CD4-positive, alpha-beta T cell (primary cell): ENCODE results near the gene RAD51AP1. TPM values are rescaled to one million over a fixed set of nuclear protein-coding genes. Genes with fewer than 3 reads are reported as not detected.

Experiments
- ATAC-seq: fragments of 200-7000 bp; cut with Tn5 transposase; one replicate; pipeline ENCODE4 v1.10.0; 2022; ENCODE audit warnings: mild to moderate bottlenecking; ENCODE audit not compliant: poor library complexity
- CTCF ChIA-PET: fragments of 350-600 bp; sonication (Branson Sonifier 250); formaldehyde crosslinking; loops from one replicate; lab custom pipeline; 2021; ENCODE audit warnings: antibody characterized with exemption, inconsistent platforms; lab: Charles Lee
- POLR2A ChIA-PET: fragments of 350-600 bp; sonication (Branson Sonifier 250); formaldehyde crosslinking; loops from one replicate; lab custom pipeline; 2021; ENCODE audit warnings: antibody characterized with exemption, inconsistent platforms; lab: Charles Lee
- DNase-seq, 14 experiments: peaks; one replicate each; pipeline ENCODE4 v3.0.0-alpha.2; 2013 to 2020; ENCODE audit warnings: mixed read lengths in 2 of 14
- H3K27ac ChIP-seq, 2 donors: one replicate each; pipeline versions ENCODE4 v1.5.1 to v1.7.0; 2013; ENCODE audit warnings: low read length in 2 of 2, low read depth in 1 of 2, mild to moderate bottlenecking in 1 of 2
- H3K27me3 ChIP-seq, 2 experiments: 1 replicate in 1 of 2; 2 replicates in 1 of 2; pipeline versions ENCODE4 v1.6.1 to v1.7.0; 2013; ENCODE audit warnings: low read length in 2 of 2, control low read depth in 1 of 2, mild to moderate bottlenecking in 1 of 2, moderate library complexity in 1 of 2; ENCODE audit not compliant: insufficient read depth in 2 of 2, control insufficient read depth in 1 of 2
- H3K36me3 ChIP-seq: one replicate; pipeline ENCODE4 v1.6.1; 2013; ENCODE audit warnings: low read length, control low read depth; ENCODE audit not compliant: insufficient read depth
- H3K4me1 ChIP-seq: one replicate; pipeline ENCODE4 v1.6.1; 2013; ENCODE audit warnings: low read length, control low read depth; ENCODE audit not compliant: insufficient read depth
- H3K4me3 ChIP-seq: one replicate; pipeline ENCODE4 v1.5.1; 2013; ENCODE audit warnings: mild to moderate bottlenecking, low read length, moderate library complexity
- H3K9me3 ChIP-seq, 2 experiments: 1 replicate in 1 of 2; 2 replicates in 1 of 2; pipeline versions ENCODE4 v1.6.1 to v1.7.0; 2013; ENCODE audit warnings: low read length in 2 of 2, mild to moderate bottlenecking in 2 of 2, control low read depth in 1 of 2, moderate library complexity in 1 of 2; ENCODE audit not compliant: control insufficient read depth in 1 of 2, insufficient read depth in 1 of 2
- H3K27ac Mint-ChIP-seq: one replicate; pipeline ENCODE4 v1.8.0; 2020; ENCODE audit warnings: mixed read lengths
- H3K27me3 Mint-ChIP-seq: one replicate; pipeline ENCODE4 v1.8.0; 2021; ENCODE audit warnings: mixed read lengths
- H3K36me3 Mint-ChIP-seq: one replicate; pipeline ENCODE4 v1.8.0; 2021; ENCODE audit warnings: low read depth, mixed read lengths
- H3K4me1 Mint-ChIP-seq: one replicate; pipeline ENCODE4 v1.8.0; 2021; ENCODE audit warnings: low read depth, mixed read lengths
- H3K4me3 Mint-ChIP-seq: one replicate; pipeline ENCODE4 v1.8.0; 2020; ENCODE audit warnings: mild to moderate bottlenecking, mixed read lengths
- H3K9me3 Mint-ChIP-seq: one replicate; pipeline ENCODE4 v1.8.0; 2020; ENCODE audit warnings: mixed read lengths
- CTCF ChIP-seq: fragments of 200-600 bp; IDR thresholded peaks from one replicate; pipeline ENCODE4 v1.8.0; 2022; ENCODE audit warnings: antibody characterized with exemption, mild to moderate bottlenecking
- intact Hi-C, 2 experiments: fragments of 100-400 bp; cut with DNase I in 1 of 2; cut with micrococcal nuclease in 1 of 2; formaldehyde crosslinking; loops; one replicate each; pipeline versions ENCODE4 v1.15.1 to v1.9.0; 2023 to 2025; cut with DNase I, micrococcal nuclease
- total RNA-seq, 174 experiments: library from RNA in 2 of 174; stranded (reverse) in 2 of 174; gene quantifications; one replicate each; pipeline ENCODE4 v1.2.3 and lab custom pipeline; 2021 to 2026

Gene RAD51AP1
- total RNA-seq, 2 experiments from 2014 or later, result 0.45 to 0.93 TPM

DNA sequence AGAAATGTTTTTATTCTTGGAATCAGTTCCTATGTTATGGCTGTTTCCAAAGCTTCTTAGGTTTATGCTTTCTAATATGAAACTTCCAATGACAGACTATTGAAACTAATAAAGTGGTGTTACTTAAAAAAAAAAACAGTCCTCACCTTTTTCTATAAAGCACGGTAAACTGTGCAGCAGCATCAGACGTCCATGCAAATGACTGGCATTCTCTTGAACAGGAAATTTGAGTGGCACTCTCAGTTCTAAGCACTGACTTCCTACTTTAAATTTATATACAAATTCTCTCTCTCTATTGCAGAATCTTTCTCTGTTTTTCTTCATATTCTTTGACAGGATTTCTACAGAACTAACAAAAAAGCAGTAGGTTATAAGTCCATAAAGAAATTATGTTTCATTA is 2.8 kb upstream of the RAD51AP1 start:
- H3K9me3 Mint-ChIP-seq, result no peaks in the 10 kb centered on the region
- ChIA-PET CTCF (no interaction called here), POLR2A (no interaction called here)
- DNase-seq (no peak), ATAC-seq (no peak)
- Histone ChIP-seq H3K9me3 (no peaks in the 10 kb centered on the region), H3K4me1 (peaks cover 18% of the 10 kb centered on the region), H3K27me3 (no peaks in the 10 kb centered on the region), H3K4me3 (no peak overlapping the region), H3K36me3 (peaks cover 32% of the 10 kb centered on the region), H3K27ac (no peak overlapping the region)
- H3K36me3 Mint-ChIP-seq, result peaks cover 32% of the 10 kb centered on the region
- TF ChIP-seq CTCF, result no peak
- peak overlapping the region; percentile 99 for H3K27ac Mint-ChIP-seq
- H3K27me3 Mint-ChIP-seq, result no peaks in the 10 kb centered on the region
- intact Hi-C loops, result loop anchor here (5.0 to 10.0 kb wide), 3 partner anchors 44 to 661 kb away; partner anchors contain the start of genes PARP11 (in 2 of the 2) and TIGAR (in 1 of the 2)
- no peak overlapping the region for H3K4me3 Mint-ChIP-seq
- peaks cover 37% of the 10 kb centered on the region for H3K4me1 Mint-ChIP-seq

DNA sequence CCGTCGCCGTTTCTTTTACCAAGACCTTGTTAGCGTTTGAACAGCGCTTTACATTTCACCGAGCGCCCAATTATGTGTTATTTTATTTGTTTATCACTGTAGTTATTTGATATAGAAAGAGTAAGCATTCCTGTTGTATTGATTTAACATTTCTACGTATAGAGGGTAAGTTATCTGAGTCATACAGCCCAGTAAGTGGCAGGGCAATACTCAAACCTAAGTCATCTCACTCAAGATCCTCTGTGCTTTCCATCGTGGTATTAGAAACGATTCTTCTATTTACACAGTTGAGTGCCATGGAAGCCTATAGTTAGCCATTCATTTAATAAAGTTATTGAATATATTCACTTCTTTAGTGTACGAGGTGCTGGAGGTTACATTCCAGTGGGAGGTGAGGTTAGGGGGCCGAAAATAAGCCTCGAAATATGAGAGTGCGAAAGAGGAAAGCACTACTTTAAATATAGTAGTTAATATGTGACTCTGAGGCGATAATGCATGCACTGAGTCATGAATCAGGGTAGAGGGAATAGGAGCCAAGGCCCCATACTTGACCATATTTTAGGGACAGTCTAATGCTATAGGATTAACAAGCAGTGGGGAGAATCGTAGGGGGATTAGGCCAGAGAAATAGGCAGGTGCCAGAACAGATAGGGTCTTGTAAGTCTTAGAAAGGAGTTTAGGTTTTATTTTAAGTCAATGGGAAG is 629 bp downstream of the RAD51AP1 start:
- intact Hi-C loops, result loop anchor here (2.0 to 10.0 kb wide), 4 partner anchors 47 to 665 kb away; partner anchors contain the start of genes PARP11 (in 2 of the 2), AKAP3 (in 1 of the 2), NDUFA9 (in 1 of the 2) and TIGAR (in 1 of the 2)
- ATAC-seq, result no peak

GRCh38 chr12:4540170-4540569 is 1.5 kb downstream of the RAD51AP1 start:
- peaks cover 7% of the 10 kb centered on the region for H3K4me1 ChIP-seq
- peaks cover 37% of the 10 kb centered on the region for H3K4me1 Mint-ChIP-seq
- H3K27me3 ChIP-seq, result no peaks in the 10 kb centered on the region
- ChIA-PET POLR2A (no interaction called here), CTCF (interaction anchor here (0.8 kb wide), 1 partner anchor 9 kb away, joined by 3 read pairs; no protein-coding TSS in a partner anchor)
- DNase-seq (no peak), ATAC-seq (no peak)
- H3K4me3 ChIP-seq, result no peak overlapping the region
- H3K27ac ChIP-seq, result no peak overlapping the region
- no peaks in the 10 kb centered on the region for H3K9me3 Mint-ChIP-seq
- peaks cover 27% of the 10 kb centered on the region for H3K36me3 Mint-ChIP-seq
- H3K27ac Mint-ChIP-seq, result peak overlapping the region; percentile 99
- intact Hi-C loops, result loop anchor here in 1 of 2 experiments (10.0 kb wide), 1 partner anchor 785 kb away; the partner anchor contains the start of gene CRACR2A
- H3K27me3 Mint-ChIP-seq, result no peaks in the 10 kb centered on the region
- TF ChIP-seq CTCF, result no peak
- H3K4me3 Mint-ChIP-seq, result peak overlapping the region; percentile 98
- no peaks in the 10 kb centered on the region for H3K9me3 ChIP-seq
- no peaks in the 10 kb centered on the region for H3K36me3 ChIP-seq

More for the DNA sequence above, 629 bp downstream of the RAD51AP1 start:
- H3K27ac Mint-ChIP-seq, result peak overlapping the region; percentile 99
- Histone ChIP-seq H3K27ac (no peak overlapping the region), H3K9me3 (no peaks in the 10 kb centered on the region), H3K4me1 (peaks cover 7% of the 10 kb centered on the region), H3K27me3 (no peaks in the 10 kb centered on the region), H3K4me3 (peak overlapping the region; percentile 80), H3K36me3 (peaks cover 6% of the 10 kb centered on the region)
- no peaks in the 10 kb centered on the region for H3K9me3 Mint-ChIP-seq
- H3K36me3 Mint-ChIP-seq, result peaks cover 32% of the 10 kb centered on the region
- no peak for DNase-seq
- TF ChIP-seq CTCF, result no peak
- H3K4me1 Mint-ChIP-seq, result peaks cover 37% of the 10 kb centered on the region
- peak overlapping the region; percentile 98 for H3K4me3 Mint-ChIP-seq
- H3K27me3 Mint-ChIP-seq, result no peaks in the 10 kb centered on the region
- ChIA-PET CTCF (no interaction called here), POLR2A (interaction anchor here (2.1 kb wide), 1 partner anchor 32 kb away, joined by 17 read pairs; no protein-coding TSS in a partner anchor)
